NB4 (cell line): Measurements from ENCODE around the gene AANAT.

ENCODE experiments used
- DNase-seq: peaks from one replicate; pipeline ENCODE4 v3.0.0; 2010; ENCODE audit warnings: low read depth
- H3K4me3 ChIP-seq: one replicate; pipeline ENCODE4 v1.5.1; 2011; ENCODE audit warnings: mild to moderate bottlenecking, low read depth, low read length, moderate library complexity
- CTCF ChIP-seq: IDR thresholded peaks from one replicate; pipeline ENCODE4 v1.5.1; 2012; ENCODE audit warnings: low read depth, low read length
- MYC ChIP-seq: IDR thresholded peaks from 2 replicates; pipeline ENCODE4 v1.6.1; 2011; ENCODE audit warnings: low read depth, low read length
- POLR2A ChIP-seq: IDR thresholded peaks from 2 replicates; pipeline ENCODE4 v1.6.1; 2011; ENCODE audit warnings: mild to moderate bottlenecking; ENCODE audit not compliant: insufficient read length; ENCODE audit errors: extremely low read depth
- TF ChIP-seq, protein P1 (sequence below): IDR thresholded peaks from 2 replicates; pipeline ENCODE4 v1.6.1; 2011; ENCODE audit warnings: low read depth, low read length

AANAT gene

GRCh38 chr17:76422860-76423259 is 44.5 kb upstream of the AANAT start:
- TF ChIP-seq CTCF (no peak), POLR2A (no peak), MYC (no peak)
- TF ChIP-seq, protein P1, sequence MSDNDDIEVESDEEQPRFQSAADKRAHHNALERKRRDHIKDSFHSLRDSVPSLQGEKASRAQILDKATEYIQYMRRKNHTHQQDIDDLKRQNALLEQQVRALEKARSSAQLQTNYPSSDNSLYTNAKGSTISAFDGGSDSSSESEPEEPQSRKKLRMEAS = no peak
- H3K4me3 ChIP-seq = no peak overlapping the region
- DNase-seq = no peak

- no peak for DNase-seq
- no peak overlapping the region for H3K4me3 ChIP-seq
- no peak for TF ChIP-seq POLR2A
- no peak for TF ChIP-seq CTCF
- TF ChIP-seq, protein P1 = no peak
- TF ChIP-seq MYC = no peak
Observed at GRCh38 chr17:76426853-76427252, 40.5 kb upstream of the AANAT start.

GRCh38 chr17:76427501-76428231 is 39.7 kb upstream of the AANAT start:
- no peak for DNase-seq
- no peak for TF ChIP-seq POLR2A
- H3K4me3 ChIP-seq = no peak overlapping the region

GRCh38 chr17:76428511-76428910 is 38.9 kb upstream of the AANAT start:
- no peak overlapping the region for H3K4me3 ChIP-seq
- DNase-seq = no peak
- TF ChIP-seq POLR2A (no peak), CTCF (no peak), MYC (no peak)
- TF ChIP-seq, protein P1 = no peak

DNA sequence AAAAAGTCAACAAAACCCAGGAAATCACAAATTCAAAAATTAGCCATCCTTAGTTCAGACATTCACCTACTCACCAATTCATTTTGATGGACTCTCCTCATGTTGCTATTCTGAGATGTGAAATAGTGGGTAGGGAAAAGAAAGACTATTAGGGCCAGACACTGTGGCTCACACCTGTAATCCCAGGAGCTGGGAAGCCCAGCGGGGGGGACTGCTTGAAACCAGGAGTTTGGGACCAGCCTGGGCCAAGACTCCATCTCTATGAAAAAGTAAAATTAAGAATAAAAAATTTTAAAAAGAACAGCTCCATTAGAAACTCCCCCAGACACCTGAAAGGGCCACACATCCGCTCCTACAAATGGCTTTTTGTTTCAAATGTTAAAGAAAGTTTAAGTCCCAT is 35.9 kb upstream of the AANAT start:
- no peak overlapping the region for H3K4me3 ChIP-seq
- TF ChIP-seq POLR2A (no peak), CTCF (no peak), MYC (no peak)
- TF ChIP-seq, protein P1 = no peak
- DNase-seq = no peak

DNA sequence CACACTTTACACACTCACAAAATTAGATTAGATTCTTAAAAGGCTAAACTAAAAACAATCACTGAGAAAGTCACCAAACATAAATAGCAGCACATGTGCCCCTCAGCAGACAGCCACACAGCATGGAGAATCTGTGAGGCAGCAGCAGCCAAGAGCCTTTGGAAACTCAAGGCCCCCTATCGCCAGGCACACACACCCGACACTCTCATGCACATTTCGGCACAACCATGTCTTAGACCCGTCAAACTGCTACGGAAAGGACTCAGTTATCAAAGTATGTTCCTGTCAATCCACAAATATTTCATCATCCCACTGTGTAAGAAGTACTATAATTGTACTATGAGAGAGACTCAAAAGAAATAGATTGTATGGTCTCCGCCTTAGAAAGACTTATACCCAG is 35.4 kb upstream of the AANAT start:
- H3K4me3 ChIP-seq = no peak overlapping the region
- no peak for DNase-seq
- TF ChIP-seq MYC (no peak), POLR2A (no peak), CTCF (no peak)
- TF ChIP-seq, protein P1 = no peak
